ENCODE data around the gene LRRTM1.

The LRRTM1 gene

GRCh38 chr2:80302001-80302313 is 2.6 kb downstream of the LRRTM1 start:
- DNase-seq = no peak

GRCh38 chr2:80300954-80301353 is 3.6 kb downstream of the LRRTM1 start:
- no peak for DNase-seq

- DNase-seq = no peak
These were observed 4.2 kb downstream of the LRRTM1 start for GRCh38 chr2:80300346-80300745.

- peak in 1 of 2 donors; percentile 44 for DNase-seq
These were observed 4.9 kb downstream of the LRRTM1 start for GRCh38 chr2:80299661-80300060.

GRCh38 chr2:80298954-80299353 is 5.6 kb downstream of the LRRTM1 start:
- no peak for DNase-seq

GRCh38 chr2:80293039-80293438 is 11.5 kb downstream of the LRRTM1 start:
- peak; percentile 23 to 72 for DNase-seq

- no peak for DNase-seq
These were observed 12.1 kb downstream of the LRRTM1 start for GRCh38 chr2:80292474-80292873.

GRCh38 chr2:80291656-80292055 is 12.9 kb downstream of the LRRTM1 start:
- no peak for DNase-seq

GRCh38 chr2:80288576-80288975 is 16.0 kb downstream of the LRRTM1 start:
- peak; percentile 60 to 86 for DNase-seq

GRCh38 chr2:80281049-80281448 is 23.5 kb downstream of the LRRTM1 start:
- DNase-seq = no peak

- DNase-seq = no peak
These were observed 24.0 kb downstream of the LRRTM1 start for GRCh38 chr2:80280598-80280997.

GRCh38 chr2:80269806-80270205 is 34.7 kb downstream of the LRRTM1 start:
- no peak for DNase-seq

GRCh38 chr2:80266231-80266630 is 38.3 kb downstream of the LRRTM1 start:
- DNase-seq = no peak

- no peak for DNase-seq
These were observed 45.3 kb downstream of the LRRTM1 start for GRCh38 chr2:80259292-80259691.

GRCh38 chr2:80258793-80259192 is 45.8 kb downstream of the LRRTM1 start:
- no peak for DNase-seq

GRCh38 chr2:80258341-80258740 is 46.2 kb downstream of the LRRTM1 start:
- DNase-seq = no peak

GRCh38 chr2:80257450-80257849 is 47.1 kb downstream of the LRRTM1 start:
- DNase-seq = no peak

GRCh38 chr2:80256782-80257167 is 47.8 kb downstream of the LRRTM1 start:
- no peak for DNase-seq

GRCh38 chr2:80255918-80256781 is 48.4 kb downstream of the LRRTM1 start:
- DNase-seq = no peak

GRCh38 chr2:80252294-80252986 is 52.1 kb downstream of the LRRTM1 start:
- no peak for DNase-seq
